ENCODE results near the gene FSTL5. TPM values are rescaled to one million over a fixed set of nuclear protein-coding genes. Genes with fewer than 3 reads are reported as not detected.
"Not testable (repeated sequence)": the region's sequence is repeated elsewhere in the genome, so short reads cannot be mapped to it uniquely, and the experiment has no call there.

FSTL5 gene
- total RNA-seq, 2 experiments from 2014 or later: not detected

- BruUV-seq (replicated peaks): no TSS peak
These were observed 52.7 kb downstream of the FSTL5 start for GRCh38 chr4:162111078-162111477.

GRCh38 chr4:162104459-162105124 is 59.2 kb downstream of the FSTL5 start:
- TF ChIP-seq, protein P1, sequence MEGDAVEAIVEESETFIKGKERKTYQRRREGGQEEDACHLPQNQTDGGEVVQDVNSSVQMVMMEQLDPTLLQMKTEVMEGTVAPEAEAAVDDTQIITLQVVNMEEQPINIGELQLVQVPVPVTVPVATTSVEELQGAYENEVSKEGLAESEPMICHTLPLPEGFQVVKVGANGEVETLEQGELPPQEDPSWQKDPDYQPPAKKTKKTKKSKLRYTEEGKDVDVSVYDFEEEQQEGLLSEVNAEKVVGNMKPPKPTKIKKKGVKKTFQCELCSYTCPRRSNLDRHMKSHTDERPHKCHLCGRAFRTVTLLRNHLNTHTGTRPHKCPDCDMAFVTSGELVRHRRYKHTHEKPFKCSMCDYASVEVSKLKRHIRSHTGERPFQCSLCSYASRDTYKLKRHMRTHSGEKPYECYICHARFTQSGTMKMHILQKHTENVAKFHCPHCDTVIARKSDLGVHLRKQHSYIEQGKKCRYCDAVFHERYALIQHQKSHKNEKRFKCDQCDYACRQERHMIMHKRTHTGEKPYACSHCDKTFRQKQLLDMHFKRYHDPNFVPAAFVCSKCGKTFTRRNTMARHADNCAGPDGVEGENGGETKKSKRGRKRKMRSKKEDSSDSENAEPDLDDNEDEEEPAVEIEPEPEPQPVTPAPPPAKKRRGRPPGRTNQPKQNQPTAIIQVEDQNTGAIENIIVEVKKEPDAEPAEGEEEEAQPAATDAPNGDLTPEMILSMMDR (conservative IDR thresholded peaks at IDR 0.05; ENCODE audit: low read length): no peak
- TF ChIP-seq EZH2phosphoT487 (IDR thresholded peaks at IDR 0.05; ENCODE audit: borderline replicate concordance, low read depth, low read length): no peak
- no peak overlapping the region for H3K4me3 ChIP-seq (ENCODE audit: low read depth, low read length, poor library complexity, severe bottlenecking)
- H3K9me3 ChIP-seq (ENCODE audit: low read length): no peaks in the 10 kb centered on the region
- no TSS peak for BruUV-seq (replicated peaks)
- no peak overlapping the region for H3K27ac ChIP-seq (ENCODE audit: low read depth, low read length, poor library complexity, severe bottlenecking)
- H3K9me2 ChIP-seq (ENCODE audit: insufficient read depth, low read length): no peaks in the 10 kb centered on the region
- H4K20me1 ChIP-seq (ENCODE audit: insufficient read depth, low read length): no peaks in the 10 kb centered on the region
- H3K4me2 ChIP-seq (ENCODE audit: low read length): no peak overlapping the region
- DNase-seq (ENCODE audit: low spot score): no peak
- intact Hi-C loops (cut with micrococcal nuclease; ENCODE audit: unreplicated experiment): no loop called here
- no peaks in the 10 kb centered on the region for H3K36me3 ChIP-seq (ENCODE audit: insufficient read depth, low read length)
- POLR2A ChIA-PET: no interaction called here
- CTCF ChIA-PET (ENCODE audit: unreplicated experiment): no interaction called here
- H3K4me1 ChIP-seq (ENCODE audit: insufficient read depth, low read length, poor library complexity, severe bottlenecking): no peaks in the 10 kb centered on the region
- no peaks in the 10 kb centered on the region for H3K79me2 ChIP-seq (ENCODE audit: insufficient read depth, low read depth, low read length)
- H2AFZ ChIP-seq (ENCODE audit: low read length): no peak overlapping the region

More at GRCh38 chr4:162111078-162111477, 52.7 kb downstream of the FSTL5 start:
- no peaks in the 10 kb centered on the region for H3K36me3 ChIP-seq (ENCODE audit: insufficient read depth, low read length)
- H3K27ac ChIP-seq (ENCODE audit: low read depth, low read length, poor library complexity, severe bottlenecking): no peak overlapping the region
- no peak overlapping the region for H3K4me3 ChIP-seq (ENCODE audit: low read depth, low read length, poor library complexity, severe bottlenecking)
- no peaks in the 10 kb centered on the region for H3K9me2 ChIP-seq (ENCODE audit: insufficient read depth, low read length)
- ChIA-PET CTCF (ENCODE audit: unreplicated experiment) (no interaction called here), POLR2A (no interaction called here)
- H3K4me2 ChIP-seq (ENCODE audit: low read length): no peak overlapping the region
- no peaks in the 10 kb centered on the region for H3K4me1 ChIP-seq (ENCODE audit: insufficient read depth, low read length, poor library complexity, severe bottlenecking)
- no peaks in the 10 kb centered on the region for H4K20me1 ChIP-seq (ENCODE audit: insufficient read depth, low read length)
- TF ChIP-seq EZH2phosphoT487 (IDR thresholded peaks at IDR 0.05; ENCODE audit: borderline replicate concordance, low read depth, low read length): no peak
- no peaks in the 10 kb centered on the region for H3K9me3 ChIP-seq (ENCODE audit: low read length)
- H2AFZ ChIP-seq (ENCODE audit: low read length): no peak overlapping the region
- intact Hi-C loops (cut with micrococcal nuclease; ENCODE audit: unreplicated experiment): no loop called here
- H3K79me2 ChIP-seq (ENCODE audit: insufficient read depth, low read depth, low read length): no peaks in the 10 kb centered on the region
- no peak for DNase-seq (ENCODE audit: low spot score)

DNA sequence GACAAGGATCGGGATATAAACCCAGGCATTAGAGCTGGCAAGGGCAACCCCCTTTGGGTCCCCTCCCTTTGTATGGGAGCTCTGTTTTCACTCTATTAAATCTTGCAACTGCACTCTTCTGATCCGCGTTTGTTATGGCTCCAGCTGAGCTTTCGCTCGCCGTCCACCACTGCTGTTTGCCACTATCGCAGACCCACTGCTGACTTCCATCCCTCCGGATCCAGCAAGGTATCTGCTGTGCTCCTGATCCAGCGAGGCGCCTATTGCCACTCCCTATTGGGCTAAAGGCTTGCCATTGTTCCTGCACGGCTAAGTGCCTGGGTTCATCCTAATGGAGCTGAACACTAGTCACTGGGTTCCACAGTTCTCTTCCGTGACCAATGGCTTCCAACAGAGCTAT is 59.9 kb downstream of the FSTL5 start:
- H3K27ac ChIP-seq (ENCODE audit: low read depth, low read length, poor library complexity, severe bottlenecking); H3K4me3 ChIP-seq (ENCODE audit: low read depth, low read length, poor library complexity, severe bottlenecking); DNase-seq (ENCODE audit: low spot score); H3K9me2 ChIP-seq (ENCODE audit: insufficient read depth, low read length); POLR2A ChIA-PET; H2AFZ ChIP-seq (ENCODE audit: low read length); BruUV-seq (replicated peaks); H3K36me3 ChIP-seq (ENCODE audit: insufficient read depth, low read length); H3K9me3 ChIP-seq (ENCODE audit: low read length); H3K4me1 ChIP-seq (ENCODE audit: insufficient read depth, low read length, poor library complexity, severe bottlenecking); H3K4me2 ChIP-seq (ENCODE audit: low read length); intact Hi-C loops (cut with micrococcal nuclease; ENCODE audit: unreplicated experiment); CTCF ChIA-PET (ENCODE audit: unreplicated experiment); H4K20me1 ChIP-seq (ENCODE audit: insufficient read depth, low read length); H3K79me2 ChIP-seq (ENCODE audit: insufficient read depth, low read depth, low read length): not testable (repeated sequence)

DNA sequence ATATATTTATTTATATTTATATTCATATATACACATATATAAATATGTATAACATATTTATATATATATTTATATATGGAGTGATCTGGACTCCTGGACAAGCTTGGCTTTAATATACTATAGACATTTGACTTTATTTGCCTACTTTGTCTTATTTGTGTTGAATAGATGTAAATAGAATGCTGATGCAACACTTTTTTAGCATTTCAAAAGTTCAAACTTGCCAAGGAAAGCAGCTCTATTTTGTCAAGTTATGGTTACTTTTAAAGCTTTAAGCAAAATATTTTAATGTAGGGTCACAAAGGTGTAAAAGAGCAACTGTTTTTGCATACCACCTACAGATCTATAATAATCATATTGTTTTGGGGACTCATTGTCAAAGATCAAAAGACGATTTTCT is 61.1 kb downstream of the FSTL5 start:
- CTCF ChIA-PET (ENCODE audit: unreplicated experiment): no interaction called here
- BruUV-seq (replicated peaks): no TSS peak
- POLR2A ChIA-PET: no interaction called here
- intact Hi-C loops (cut with micrococcal nuclease; ENCODE audit: unreplicated experiment): no loop called here
- Histone ChIP-seq H3K36me3 (ENCODE audit: insufficient read depth, low read length) (no peaks in the 10 kb centered on the region), H4K20me1 (ENCODE audit: insufficient read depth, low read length) (no peaks in the 10 kb centered on the region), H3K4me2 (ENCODE audit: low read length) (no peak overlapping the region), H3K4me1 (ENCODE audit: insufficient read depth, low read length, poor library complexity, severe bottlenecking) (no peaks in the 10 kb centered on the region), H3K9me3 (ENCODE audit: low read length) (no peaks in the 10 kb centered on the region), H3K9me2 (ENCODE audit: insufficient read depth, low read length) (no peaks in the 10 kb centered on the region), H3K4me3 (ENCODE audit: low read depth, low read length, poor library complexity, severe bottlenecking) (no peak overlapping the region), H3K27ac (ENCODE audit: low read depth, low read length, poor library complexity, severe bottlenecking) (no peak overlapping the region), H3K79me2 (ENCODE audit: insufficient read depth, low read depth, low read length) (no peaks in the 10 kb centered on the region), H2AFZ (ENCODE audit: low read length) (no peak overlapping the region)
- DNase-seq (ENCODE audit: low spot score): no peak
- TF ChIP-seq, protein P1 (conservative IDR thresholded peaks at IDR 0.05; ENCODE audit: low read length): no peak
- no peak for TF ChIP-seq EZH2phosphoT487 (IDR thresholded peaks at IDR 0.05; ENCODE audit: borderline replicate concordance, low read depth, low read length)

Measured in OCI-LY7 (cell line).